Measurements from ENCODE around the gene HGFAC. TPM values are rescaled to one million over a fixed set of nuclear protein-coding genes. Genes with fewer than 3 reads are reported as not detected.

The HGFAC gene
- total RNA-seq, 1 experiment from 2014 or later: 0.28 TPM

GRCh38 chr4:3406021-3406420 lies 35.7 kb upstream of the HGFAC start:
- H3K27me3 Mint-ChIP-seq (ENCODE audit: insufficient read depth, unreplicated experiment): no peaks in the 10 kb centered on the region
- DNase-seq (ENCODE audit: unreplicated experiment): no peak
- H3K36me3 Mint-ChIP-seq (ENCODE audit: insufficient read depth, unreplicated experiment): peaks cover 12% of the 10 kb centered on the region
- ChIA-PET POLR2A (no interaction called here), CTCF (no interaction called here)
- no peak overlapping the region for H3K27ac Mint-ChIP-seq (ENCODE audit: low read depth, unreplicated experiment)
- no TSS peak for BruUV-seq (replicated peaks)
- intact Hi-C loops (cut with micrococcal nuclease): no loop called here
- H3K4me1 Mint-ChIP-seq (ENCODE audit: insufficient read depth, unreplicated experiment): no peaks in the 10 kb centered on the region
- no peak for TF ChIP-seq CTCF (IDR thresholded peaks at IDR 0.05; ENCODE audit: unreplicated experiment)
- H3K4me3 Mint-ChIP-seq (ENCODE audit: unreplicated experiment): no peak overlapping the region
- no peaks in the 10 kb centered on the region for H3K9me3 Mint-ChIP-seq (ENCODE audit: unreplicated experiment)

- ChIA-PET POLR2A (no interaction called here), CTCF (no interaction called here)
- H3K4me1 Mint-ChIP-seq (ENCODE audit: insufficient read depth, unreplicated experiment): no peaks in the 10 kb centered on the region
- DNase-seq (ENCODE audit: unreplicated experiment): no peak
- H3K27me3 Mint-ChIP-seq (ENCODE audit: insufficient read depth, unreplicated experiment): no peaks in the 10 kb centered on the region
- H3K36me3 Mint-ChIP-seq (ENCODE audit: insufficient read depth, unreplicated experiment): peaks cover 9% of the 10 kb centered on the region
- H3K4me3 Mint-ChIP-seq (ENCODE audit: unreplicated experiment): no peak overlapping the region
- H3K9me3 Mint-ChIP-seq (ENCODE audit: unreplicated experiment): no peaks in the 10 kb centered on the region
- no peak overlapping the region for H3K27ac Mint-ChIP-seq (ENCODE audit: low read depth, unreplicated experiment)
- no peak for TF ChIP-seq CTCF (IDR thresholded peaks at IDR 0.05; ENCODE audit: unreplicated experiment)
- BruUV-seq (replicated peaks): no TSS peak
- intact Hi-C loops (cut with micrococcal nuclease): no loop called here
Measured at GRCh38 chr4:3406431-3406830, 35.3 kb upstream of the HGFAC start.

GRCh38 chr4:3407171-3407771 lies 34.5 kb upstream of the HGFAC start:
- Mint-ChIP-seq H3K36me3 (ENCODE audit: insufficient read depth, unreplicated experiment) (peaks cover 7% of the 10 kb centered on the region), H3K4me1 (ENCODE audit: insufficient read depth, unreplicated experiment) (no peaks in the 10 kb centered on the region), H3K9me3 (ENCODE audit: unreplicated experiment) (no peaks in the 10 kb centered on the region), H3K27me3 (ENCODE audit: insufficient read depth, unreplicated experiment) (no peaks in the 10 kb centered on the region), H3K27ac (ENCODE audit: low read depth, unreplicated experiment) (no peak overlapping the region), H3K4me3 (ENCODE audit: unreplicated experiment) (no peak overlapping the region)
- DNase-seq (ENCODE audit: unreplicated experiment): no peak
- intact Hi-C loops (cut with micrococcal nuclease): no loop called here
- BruUV-seq (replicated peaks): no TSS peak
- TF ChIP-seq CTCF (IDR thresholded peaks at IDR 0.05; ENCODE audit: unreplicated experiment): no peak
- POLR2A ChIA-PET: interaction anchor here (1.1 kb wide), 1 partner anchor 21 kb away, joined by 3 read pairs; no protein-coding TSS in a partner anchor
- CTCF ChIA-PET: no interaction called here

- CTCF ChIA-PET: no interaction called here
- no peaks in the 10 kb centered on the region for H3K27me3 Mint-ChIP-seq (ENCODE audit: insufficient read depth, unreplicated experiment)
- no peak for DNase-seq (ENCODE audit: unreplicated experiment)
- H3K4me3 Mint-ChIP-seq (ENCODE audit: unreplicated experiment): no peak overlapping the region
- intact Hi-C loops (cut with micrococcal nuclease): no loop called here
- no peak overlapping the region for H3K27ac Mint-ChIP-seq (ENCODE audit: low read depth, unreplicated experiment)
- peaks cover 7% of the 10 kb centered on the region for H3K36me3 Mint-ChIP-seq (ENCODE audit: insufficient read depth, unreplicated experiment)
- POLR2A ChIA-PET: interaction anchor here (0.9 to 1.1 kb wide), 2 partner anchors 22 to 54 kb away, joined by 3 to 4 read pairs; no protein-coding TSS in a partner anchor
- no TSS peak for BruUV-seq (replicated peaks)
- no peaks in the 10 kb centered on the region for H3K9me3 Mint-ChIP-seq (ENCODE audit: unreplicated experiment)
- TF ChIP-seq CTCF (IDR thresholded peaks at IDR 0.05; ENCODE audit: unreplicated experiment): no peak
- H3K4me1 Mint-ChIP-seq (ENCODE audit: insufficient read depth, unreplicated experiment): no peaks in the 10 kb centered on the region
Measured at GRCh38 chr4:3407930-3408792, 33.6 kb upstream of the HGFAC start.

Measured in MCF 10A (cell line).